Retinal pigment epithelial cell (primary cell): ENCODE measurements around the gene FAM216B.

ENCODE experiments used
- DNase-seq: peaks from one replicate; pipeline ENCODE4 v3.0.0-alpha.2; 2010; ENCODE audit warnings: low read depth
- H3K4me3 ChIP-seq: 2 replicates; pipeline ENCODE4 v1.5.1; 2011; ENCODE audit warnings: mild to moderate bottlenecking, low read length, control low read depth, moderate library complexity
- TF ChIP-seq, protein P1 (sequence below): conservative IDR thresholded peaks from 2 replicates; pipeline ENCODE4 v1.5.1; 2011; ENCODE audit warnings: low read depth, low read length, control low read depth, inconsistent platforms

FAM216B gene

DNA sequence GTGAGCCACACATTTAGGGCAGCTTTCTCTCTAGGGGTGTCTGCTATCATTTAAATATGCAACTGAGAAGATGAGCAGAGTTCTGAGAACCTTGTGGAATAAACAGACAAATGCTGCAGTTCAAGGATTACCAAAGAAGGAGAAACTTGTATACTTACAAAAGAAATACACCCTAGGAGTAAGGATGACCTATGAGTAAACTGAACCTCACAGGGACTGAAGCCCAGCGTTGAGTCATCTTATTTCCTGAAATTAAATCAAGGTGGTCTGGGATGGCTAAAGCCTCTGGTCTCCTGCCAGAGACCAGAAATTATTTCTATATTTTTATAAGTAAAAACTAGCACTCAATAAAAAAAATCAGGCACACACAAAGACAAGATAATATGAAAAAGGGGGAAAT lies 40.1 kb downstream of the FAM216B start:
- TF ChIP-seq, protein P1, sequence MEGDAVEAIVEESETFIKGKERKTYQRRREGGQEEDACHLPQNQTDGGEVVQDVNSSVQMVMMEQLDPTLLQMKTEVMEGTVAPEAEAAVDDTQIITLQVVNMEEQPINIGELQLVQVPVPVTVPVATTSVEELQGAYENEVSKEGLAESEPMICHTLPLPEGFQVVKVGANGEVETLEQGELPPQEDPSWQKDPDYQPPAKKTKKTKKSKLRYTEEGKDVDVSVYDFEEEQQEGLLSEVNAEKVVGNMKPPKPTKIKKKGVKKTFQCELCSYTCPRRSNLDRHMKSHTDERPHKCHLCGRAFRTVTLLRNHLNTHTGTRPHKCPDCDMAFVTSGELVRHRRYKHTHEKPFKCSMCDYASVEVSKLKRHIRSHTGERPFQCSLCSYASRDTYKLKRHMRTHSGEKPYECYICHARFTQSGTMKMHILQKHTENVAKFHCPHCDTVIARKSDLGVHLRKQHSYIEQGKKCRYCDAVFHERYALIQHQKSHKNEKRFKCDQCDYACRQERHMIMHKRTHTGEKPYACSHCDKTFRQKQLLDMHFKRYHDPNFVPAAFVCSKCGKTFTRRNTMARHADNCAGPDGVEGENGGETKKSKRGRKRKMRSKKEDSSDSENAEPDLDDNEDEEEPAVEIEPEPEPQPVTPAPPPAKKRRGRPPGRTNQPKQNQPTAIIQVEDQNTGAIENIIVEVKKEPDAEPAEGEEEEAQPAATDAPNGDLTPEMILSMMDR = no peak
- no peak overlapping the region for H3K4me3 ChIP-seq
- no peak for DNase-seq

DNA sequence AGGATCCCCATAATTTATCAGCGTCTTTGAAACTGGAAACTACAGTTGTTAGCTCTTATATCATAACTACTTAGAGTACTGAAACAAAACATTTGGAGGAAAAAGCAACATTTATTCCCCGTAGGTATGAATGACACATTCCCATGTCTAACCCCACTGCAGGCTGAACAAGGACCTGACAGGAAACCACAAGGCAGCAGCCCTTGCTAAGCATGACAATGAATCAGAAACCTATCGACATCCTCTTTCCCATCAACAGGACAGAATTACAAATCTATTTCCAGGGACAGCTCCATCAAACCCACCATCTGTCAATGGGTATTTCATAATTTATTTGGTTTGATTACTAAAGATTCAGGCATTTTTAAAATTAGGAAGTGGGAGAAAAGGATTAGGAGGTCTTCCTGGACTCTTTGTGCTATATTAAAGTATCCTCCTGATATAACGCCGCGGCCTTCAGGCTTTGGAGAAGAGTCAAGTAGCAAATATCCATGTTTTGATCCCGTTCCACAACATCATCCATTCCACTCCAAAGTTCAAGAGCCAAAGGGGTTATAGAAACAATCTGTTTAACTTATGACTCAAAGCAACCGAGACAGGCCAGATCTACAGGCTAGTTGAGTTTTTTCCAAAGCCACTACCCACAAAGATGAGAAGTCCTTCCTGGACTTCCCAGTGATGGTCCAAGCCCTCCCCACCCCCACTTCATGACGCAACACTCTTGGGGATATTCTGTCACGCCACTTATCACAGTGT lies 51.1 kb downstream of the FAM216B start:
- DNase-seq = no peak
- H3K4me3 ChIP-seq = no peak overlapping the region
- TF ChIP-seq, protein P1 = no peak

DNA sequence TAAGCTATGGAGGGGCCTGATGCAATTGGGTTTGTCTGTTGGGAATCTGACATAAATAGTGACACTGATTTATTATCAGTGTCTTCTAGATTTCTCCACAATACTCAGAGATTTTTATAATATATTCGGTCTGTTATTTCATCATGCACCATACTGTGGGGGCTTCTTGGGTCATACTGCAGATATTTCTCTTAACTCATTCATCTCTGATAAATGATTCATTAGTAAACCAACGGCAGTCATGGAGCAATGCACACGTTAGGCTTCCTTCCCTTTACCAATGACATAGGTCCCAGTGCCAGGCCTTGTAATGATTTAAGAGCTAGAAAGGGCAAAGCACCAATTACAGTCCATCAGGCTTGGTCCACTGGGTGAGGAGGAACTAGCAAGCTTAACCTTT lies 53.6 kb downstream of the FAM216B start:
- no peak for DNase-seq
- TF ChIP-seq, protein P1 = no peak
- no peak overlapping the region for H3K4me3 ChIP-seq

DNA sequence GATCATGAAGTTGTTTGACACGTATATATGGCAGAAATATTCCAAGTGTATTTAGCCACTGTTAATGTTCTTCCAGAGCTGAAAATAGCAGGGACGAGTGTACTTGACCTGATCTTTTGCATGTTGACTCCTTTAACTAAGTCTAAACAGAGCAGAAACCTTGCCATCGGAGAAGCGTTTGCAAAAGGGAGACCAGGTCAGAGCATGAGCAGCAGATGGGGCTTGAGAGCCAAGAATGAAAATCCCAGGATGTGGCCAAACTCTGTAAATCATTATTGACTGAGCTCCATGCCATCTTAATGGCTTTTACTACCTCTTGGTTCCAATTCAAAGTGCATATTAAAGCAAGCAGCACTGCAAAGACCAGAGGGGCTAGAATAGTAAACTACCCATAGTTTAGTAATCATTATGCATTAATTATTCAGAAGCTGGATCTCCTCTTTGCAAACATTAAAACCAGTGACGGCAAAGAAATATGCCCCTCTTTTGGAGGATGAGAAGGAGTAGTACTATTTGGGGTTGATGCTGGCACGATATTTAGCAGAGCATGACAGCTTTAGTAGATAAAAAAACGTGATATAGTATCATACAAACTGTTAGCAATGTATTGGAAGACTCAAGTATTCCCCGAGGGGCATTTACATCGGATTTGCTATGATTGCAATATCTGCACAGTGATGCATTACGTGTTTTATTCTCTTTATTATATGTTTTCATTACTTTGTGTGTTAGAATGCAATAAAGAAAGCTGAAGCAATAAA lies 55.7 kb downstream of the FAM216B start:
- H3K4me3 ChIP-seq = no peak overlapping the region
- no peak for DNase-seq
- TF ChIP-seq, protein P1 = peak; percentile 42
